HepG2 (cell line): ENCODE measurements around the gene UBASH3A. TPM values are rescaled to one million over a fixed set of nuclear protein-coding genes. Genes with fewer than 3 reads are reported as not detected.
A peak's percentile ranks its signal among the peaks of the same experiment; 100 is the strongest.

Experiments
- ATAC-seq: fragments of 200-7000 bp; cut with Tn5 transposase; 3 replicates; pipeline ENCODE4 v1.9.1; 2020; ENCODE audit warnings: mild to moderate bottlenecking, moderate library complexity
- BruUV-seq: library from RNA; stranded (reverse); fragments of 400-500 nt; replicated peaks from 2 replicates; lab custom pipeline; 2021; lab: Mats Ljungman, UMichigan
- CTCF ChIA-PET: fragments of 300-600 bp; formaldehyde crosslinking; extraction: SDS; loops from one replicate; lab custom pipeline; 2021; ENCODE audit warnings: low total read pairs, inconsistent platforms, low intra/inter-chr PET ratio; lab: Yijun Ruan, JAX
- POLR2A ChIA-PET: fragments of 350-600 bp; sonication (Branson Sonifier 250); formaldehyde crosslinking; loops from one replicate; lab custom pipeline; 2020; ENCODE audit warnings: antibody characterized with exemption, inconsistent platforms; lab: Yijun Ruan, JAX
- DNase-seq: peaks from one replicate; pipeline ENCODE4 v3.0.0-alpha.2; 2015; ENCODE audit warnings: low spot score
- FAIRE-seq: peaks from 3 replicates; lab custom pipeline; 2011; peaks lifted over from hg19 to GRCh38; lab: Jason Lieb, UNC
- H2AFZ ChIP-seq: one replicate; pipeline ENCODE4 v1.6.1; 2011; ENCODE audit warnings: low read length, inconsistent platforms
- H3K27ac ChIP-seq: fragments of 300-600 bp; 3 replicates; pipeline ENCODE4 v1.8.0; 2011; ENCODE audit warnings: mixed run types, mild to moderate bottlenecking, mixed read lengths, low read length, inconsistent platforms; ENCODE audit not compliant: insufficient read depth; ENCODE audit errors: extremely low read length
- H3K27me3 ChIP-seq, 2 experiments: fragments of 200-600 bp in 1 of 2; 2 replicates in 1 of 2; 3 replicates in 1 of 2; pipeline versions ENCODE4 v1.6.0 to v1.8.0; 2011; ENCODE audit warnings: low read length in 2 of 2, mild to moderate bottlenecking in 2 of 2, moderate library complexity in 2 of 2, inconsistent platforms in 1 of 2; ENCODE audit not compliant: insufficient read depth in 2 of 2, control insufficient read depth in 1 of 2
- H3K36me3 ChIP-seq, 2 experiments: fragments of 200-600 bp in 1 of 2; replicated peaks in 1 of 2; 2 replicates in 1 of 2; 3 replicates in 1 of 2; pipeline versions ENCODE4 v1.5.1 to v1.8.0; 2011; ENCODE audit warnings: low read length in 2 of 2, inconsistent platforms in 1 of 2; ENCODE audit not compliant: insufficient read depth in 2 of 2, control insufficient read depth in 1 of 2
- H3K4me1 ChIP-seq: 2 replicates; pipeline ENCODE4 v1.5.1; 2012; ENCODE audit warnings: low read length, inconsistent platforms; ENCODE audit not compliant: insufficient read depth
- H3K4me2 ChIP-seq: 2 replicates; pipeline ENCODE4 v1.6.0; 2011; ENCODE audit warnings: low read depth, low read length, inconsistent platforms
- H3K4me3 ChIP-seq, 3 experiments: fragments of 200-600 bp in 1 of 3; sonication (generic), shearing (Covaris generic) in 1 of 3; replicated peaks in 1 of 3; 2 replicates each; pipeline ENCODE4 v1.5.1; 2011 to 2016; ENCODE audit warnings: low read length in 3 of 3, inconsistent platforms in 2 of 3, low read depth in 2 of 3, mild to moderate bottlenecking in 2 of 3, control low read depth in 1 of 3, mixed read lengths in 1 of 3; ENCODE audit not compliant: insufficient read depth in 1 of 3
- H3K79me2 ChIP-seq: one replicate; pipeline ENCODE4 v1.6.1; 2011; ENCODE audit warnings: low read length, inconsistent platforms; ENCODE audit not compliant: insufficient read depth
- H3K9ac ChIP-seq: 2 replicates; pipeline ENCODE4 v1.6.0; 2011; ENCODE audit warnings: mild to moderate bottlenecking, low read depth, low read length, inconsistent platforms; ENCODE audit not compliant: insufficient read depth
- H3K9me3 ChIP-seq: 2 replicates; pipeline ENCODE4 v1.5.1; 2012; ENCODE audit warnings: mild to moderate bottlenecking, low read length
- H4K20me1 ChIP-seq: 2 replicates; pipeline ENCODE4 v1.6.0; 2011; ENCODE audit warnings: inconsistent platforms, mild to moderate bottlenecking, low read length, moderate library complexity; ENCODE audit not compliant: insufficient read depth
- ARID4A ChIP-seq: sonication (generic); formaldehyde crosslinking; IDR thresholded peaks from 2 replicates; pipeline ENCODE4 v1.5.0; 2020; ENCODE audit warnings: mild to moderate bottlenecking, missing genetic modification reagents, borderline replicate concordance
- ATF7 ChIP-seq, 2 experiments: fragments of 450-650 bp in 1 of 2; sonication (generic) in 1 of 2; formaldehyde crosslinking in 1 of 2; IDR thresholded peaks; 2 replicates each; pipeline versions ENCODE4 v1.4.0 to v1.6.1; 2016 to 2020; ENCODE audit warnings: antibody characterized with exemption in 1 of 2, mild to moderate bottlenecking in 1 of 2, missing genetic modification reagents in 1 of 2
- CCAR2 ChIP-seq: fragments of 200-400 bp; formaldehyde crosslinking; optimal IDR thresholded peaks from 2 replicates; pipeline ENCODE3; 2018; ENCODE audit warnings: low read depth, mild to moderate bottlenecking, low read length, moderate library complexity
- CREB1 ChIP-seq, 2 experiments: fragments of 450-650 bp in 1 of 2; IDR thresholded peaks; 2 replicates each; pipeline ENCODE4 v1.6.1; 2016 to 2017; ENCODE audit warnings: control low read depth in 1 of 2, mild to moderate bottlenecking in 1 of 2, missing compliant biosample characterization in 1 of 2, missing genetic modification characterization in 1 of 2
- FOXJ3 ChIP-seq: sonication (generic); formaldehyde crosslinking; IDR thresholded peaks from 2 replicates; pipeline ENCODE4 v1.4.0; 2020; ENCODE audit warnings: missing genetic modification reagents, mild to moderate bottlenecking, borderline replicate concordance
- KLF15 ChIP-seq: sonication (generic); formaldehyde crosslinking; IDR thresholded peaks from 2 replicates; pipeline ENCODE4 v1.8.1; 2023; ENCODE audit warnings: borderline replicate concordance, mild to moderate bottlenecking, inconsistent platforms, missing genetic modification reagents, mixed read lengths
- MAFF ChIP-seq: IDR thresholded peaks from 2 replicates; pipeline ENCODE4 v1.6.1; 2011; ENCODE audit warnings: low read depth, low read length, improper control_type of control experiment
- MAFK ChIP-seq, 2 experiments: IDR thresholded peaks in 1 of 2; conservative IDR thresholded peaks in 1 of 2; 2 replicates each; pipeline ENCODE4 v1.6.1; 2011; ENCODE audit warnings: improper control_type of control experiment in 2 of 2, low read length in 2 of 2
- POLR2AphosphoS5 ChIP-seq: IDR thresholded peaks from 2 replicates; pipeline ENCODE4 v1.6.1; 2012; ENCODE audit warnings: low read depth, low read length
- ZNF331 ChIP-seq: sonication (generic); formaldehyde crosslinking; IDR thresholded peaks from 2 replicates; pipeline ENCODE4 v1.4.0; 2020; ENCODE audit warnings: missing genetic modification reagents
- ZNF431 ChIP-seq: sonication (generic); formaldehyde crosslinking; IDR thresholded peaks from 2 replicates; pipeline ENCODE4 v1.9.0; 2022; ENCODE audit warnings: missing genetic modification reagents, low read depth, mild to moderate bottlenecking, borderline replicate concordance
- WGBS: methylation state at CpG from one replicate; pipeline ENCODE4 v1.1.6; 2017; ENCODE audit warnings: low lambda C conversion rate; 5-methylcytosine and 5-hydroxymethylcytosine counted together
- in situ Hi-C: cut with HindIII; loops from 2 replicates; pipeline ENCODE4 v1.10.0; 2017; ENCODE audit warnings: low pct_unique_long_range_greater_than_20kb; ENCODE audit not compliant: extremely low pct_ligation_motif_present
- intact Hi-C: fragments of 100-400 bp; cut with micrococcal nuclease; formaldehyde crosslinking; loops from one replicate; pipeline ENCODE4 v1.10.0; 2022; ENCODE audit not compliant: unreplicated experiment
- polyA plus RNA-seq, 8 experiments: library from polyadenylated mRNA; depleted of rRNA in 3 of 8; stranded (reverse) in 7 of 8; unstranded in 1 of 8; fragments of >200 nt; fragmentation: Illumina TruSeq in 4 of 8; extraction: Trizol in 4 of 8; gene quantifications; 2 replicates each; pipeline versions ENCODE4 v1.2.1 to v1.2.3, GENCODE V29; 2011 to 2016; ENCODE audit warnings: low read depth in 4 of 8, missing spikeins in 1 of 8, mixed read lengths in 1 of 8; ENCODE audit not compliant: insufficient read depth in 1 of 8
- total RNA-seq, 5 experiments: library from RNA; depleted of rRNA; stranded (reverse); fragments of >200 nt; fragmentation: Illumina TruSeq; extraction: Trizol; gene quantifications; 2 replicates each; pipeline ENCODE4 v1.2.3, GENCODE V29; 2016; ENCODE audit warnings: low read depth in 1 of 5

The UBASH3A gene
- total and polyA plus RNA-seq, 2 of the 13 experiments (the other 11 are each of a cell fraction or from before 2014, with no cell fraction given), result not detected

GRCh38 chr21:42455196-42455595 lies 51.5 kb downstream of the UBASH3A start:
- CTCF ChIA-PET, result no interaction called here
- no peak overlapping the region for H3K27ac ChIP-seq

DNA sequence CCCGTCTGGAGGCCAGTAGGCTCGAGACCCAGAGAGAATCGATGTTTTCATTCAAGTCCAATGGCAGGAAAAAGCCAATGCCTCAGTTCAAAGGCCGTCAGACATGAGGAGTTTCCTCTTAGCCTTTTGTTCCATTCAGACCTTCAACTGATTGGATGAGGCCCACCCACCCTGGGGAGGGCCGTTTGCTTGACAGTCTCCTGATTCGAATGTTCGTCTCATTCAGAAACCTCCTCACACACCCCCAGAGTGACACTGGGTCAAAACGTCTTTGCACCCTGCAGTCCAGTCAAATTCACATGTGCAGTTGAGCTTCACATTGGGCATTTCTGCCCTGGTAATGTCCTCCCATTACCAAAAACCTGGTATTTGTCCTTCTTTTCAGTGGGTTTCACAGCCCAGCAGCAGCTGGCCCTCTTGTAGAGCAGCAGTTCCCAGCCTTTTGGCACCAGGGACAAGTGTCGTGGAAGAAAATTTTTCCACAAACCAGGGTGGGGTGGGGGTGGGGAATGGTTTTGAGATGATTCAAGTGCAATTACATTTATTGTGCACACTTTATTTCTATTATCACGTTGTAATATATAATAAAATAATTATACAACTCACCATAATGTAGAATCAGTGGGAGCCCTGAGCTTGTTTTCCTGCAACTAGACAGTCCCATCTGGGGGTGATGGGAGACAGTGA lies 52.2 kb downstream of the UBASH3A start:
- intact Hi-C loops, result no loop called here
- TF ChIP-seq KLF15 (CRISPR knock-in tag) (no peak), ZNF331 (CRISPR knock-in tag) (no peak), CCAR2 (no peak), FOXJ3 (CRISPR knock-in tag) (no peak), POLR2AphosphoS5 (no peak), ARID4A (no peak)

More at GRCh38 chr21:42455196-42455595, 51.5 kb downstream of the UBASH3A start:
- intact Hi-C loops, result no loop called here
- Histone ChIP-seq H3K36me3 (no peaks in the 10 kb centered on the region), H3K4me3 (no peak overlapping the region), H3K27me3 (peaks cover 0 to 12% of the 10 kb centered on the region in 2 experiments; a peak in 2 of 5 replicates), H3K9ac (no peak overlapping the region), H3K9me3 (no peaks in the 10 kb centered on the region), H3K4me2 (no peak overlapping the region), H2AFZ (no peak overlapping the region), H3K4me1 (peaks cover 2% of the 10 kb centered on the region; the same call in 1 of the 2 replicates), H3K79me2 (no peaks in the 10 kb centered on the region), H4K20me1 (no peaks in the 10 kb centered on the region)
- peak; percentile 39; the same call in 1 of the 2 replicates for TF ChIP-seq CREB1 (IDR thresholded peaks at IDR 0.05)
- TF ChIP-seq CREB1 (CRISPR knock-in tag; IDR thresholded peaks at IDR 0.05), result no peak
- TF ChIP-seq ATF7 (IDR thresholded peaks at IDR 0.05), result peak; percentile 70; the same call in 1 of the 2 replicates
- no peak for TF ChIP-seq ATF7 (CRISPR knock-in tag; IDR thresholded peaks at IDR 0.05)
- no peak for TF ChIP-seq ZNF431 (CRISPR knock-in tag)
- TF ChIP-seq MAFK (conservative IDR thresholded peaks at IDR 0.05 in 1 of 2, IDR thresholded peaks at IDR 0.05 in 1 of 2; ENCODE audit: low read length in 2 of 2), result peak; percentile 75 to 84
- TF ChIP-seq MAFF, result peak; percentile 81
- ATAC-seq (no peak), DNase-seq (no peak), FAIRE-seq (no peak)
- in situ Hi-C loops, result no loop called here
- POLR2A ChIA-PET, result no interaction called here
- WGBS, result 42% methylated on average over 9 of the region's 9 CpGs
- no TSS peak for BruUV-seq

More for the DNA sequence above, 52.2 kb downstream of the UBASH3A start:
- Histone ChIP-seq H3K36me3 (no peaks in the 10 kb centered on the region), H3K9me3 (no peaks in the 10 kb centered on the region), H3K9ac (no peak overlapping the region), H3K4me3 (no peak overlapping the region), H3K4me2 (no peak overlapping the region), H3K27ac (no peak overlapping the region), H2AFZ (no peak overlapping the region), H4K20me1 (no peaks in the 10 kb centered on the region), H3K27me3 (peaks cover 0 to 12% of the 10 kb centered on the region in 2 experiments; a peak in 2 of 5 replicates), H3K79me2 (no peaks in the 10 kb centered on the region), H3K4me1 (no peaks in the 10 kb centered on the region)
- ATAC-seq (no peak), FAIRE-seq (no peak), DNase-seq (no peak)
- BruUV-seq, result no TSS peak
- 29% methylated on average over 6 of the region's 10 CpGs for WGBS
- in situ Hi-C loops, result no loop called here
- POLR2A ChIA-PET, result no interaction called here
- CTCF ChIA-PET, result no interaction called here
